Measurements from ENCODE around the gene CAPN5. TPM values are rescaled to one million over a fixed set of nuclear protein-coding genes. Genes with fewer than 3 reads are reported as not detected.

The CAPN5 gene
- total and polyA plus RNA-seq, 4 donors: 6.5 to 25.8 (median 18.2) TPM

DNA sequence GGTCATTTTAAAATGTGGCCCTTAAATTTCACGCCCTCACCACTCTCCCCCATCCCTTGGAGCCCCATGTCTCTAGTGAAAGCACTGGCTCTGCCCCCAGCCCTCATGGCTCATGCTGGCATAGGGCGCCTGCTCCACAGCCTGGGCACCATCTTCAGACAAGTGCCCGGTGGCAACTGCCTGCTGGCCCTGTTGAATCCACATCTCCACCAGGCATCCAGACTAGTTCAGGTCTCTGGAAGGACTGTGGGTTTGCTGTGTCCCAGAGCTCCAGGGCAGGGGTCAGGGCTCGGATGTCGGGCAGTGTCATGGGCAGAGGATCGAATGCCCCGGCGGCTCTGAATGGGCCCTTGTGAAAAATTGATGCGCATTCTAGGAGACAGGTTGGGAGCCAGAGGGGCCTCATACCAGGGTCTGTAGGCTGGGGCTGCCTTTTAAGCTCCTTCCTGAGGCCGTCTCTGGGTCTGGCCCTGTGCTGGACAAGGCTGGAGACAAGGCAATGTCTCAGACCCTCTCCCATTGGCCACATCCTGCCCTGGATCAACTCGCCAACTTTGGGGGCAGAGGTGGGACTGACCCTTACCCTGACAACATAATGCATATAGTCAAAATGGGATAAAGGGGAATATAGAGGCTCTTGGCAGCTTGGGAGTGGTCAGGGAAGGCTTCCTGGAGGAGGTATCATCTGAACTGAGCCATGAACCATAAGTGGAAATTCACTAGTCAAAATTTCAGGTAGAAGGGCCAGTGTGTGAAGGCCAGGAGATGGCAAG, 62.5 kb downstream of the CAPN5 start:
- Histone ChIP-seq H3K27me3 (ENCODE audit: control insufficient read depth in 4 of 4, insufficient read depth in 4 of 4, low read length in 3 of 4) (no peaks in the 10 kb centered on the region), H3K36me3 (ENCODE audit: control insufficient read depth in 4 of 4, insufficient read depth in 3 of 4, low read depth in 1 of 4, low read length in 3 of 4) (peaks cover 0 to 4% (median under 1%) of the 10 kb centered on the region in 4 donors), H3K9ac (ENCODE audit: low read depth in 1 of 2, low read length in 2 of 2) (no peak overlapping the region), H3K9me3 (ENCODE audit: control insufficient read depth in 4 of 4, low read length in 3 of 4) (no peaks in the 10 kb centered on the region), H3K4me3 (ENCODE audit: low read depth in 1 of 3, low read length in 3 of 3) (peak overlapping the region in 1 of 3 donors; percentile 43), H3K27ac (ENCODE audit: low read depth in 1 of 2, low read length in 2 of 2) (peak overlapping the region; percentile 8 to 68), H3K4me1 (ENCODE audit: control insufficient read depth in 4 of 4, insufficient read depth in 4 of 4, low read length in 3 of 4) (peaks cover 16 to 61% (median 54%) of the 10 kb centered on the region in 4 donors)
- TF ChIP-seq NR2F2 (IDR thresholded peaks at IDR 0.05): no peak
- TF ChIP-seq, protein P1, sequence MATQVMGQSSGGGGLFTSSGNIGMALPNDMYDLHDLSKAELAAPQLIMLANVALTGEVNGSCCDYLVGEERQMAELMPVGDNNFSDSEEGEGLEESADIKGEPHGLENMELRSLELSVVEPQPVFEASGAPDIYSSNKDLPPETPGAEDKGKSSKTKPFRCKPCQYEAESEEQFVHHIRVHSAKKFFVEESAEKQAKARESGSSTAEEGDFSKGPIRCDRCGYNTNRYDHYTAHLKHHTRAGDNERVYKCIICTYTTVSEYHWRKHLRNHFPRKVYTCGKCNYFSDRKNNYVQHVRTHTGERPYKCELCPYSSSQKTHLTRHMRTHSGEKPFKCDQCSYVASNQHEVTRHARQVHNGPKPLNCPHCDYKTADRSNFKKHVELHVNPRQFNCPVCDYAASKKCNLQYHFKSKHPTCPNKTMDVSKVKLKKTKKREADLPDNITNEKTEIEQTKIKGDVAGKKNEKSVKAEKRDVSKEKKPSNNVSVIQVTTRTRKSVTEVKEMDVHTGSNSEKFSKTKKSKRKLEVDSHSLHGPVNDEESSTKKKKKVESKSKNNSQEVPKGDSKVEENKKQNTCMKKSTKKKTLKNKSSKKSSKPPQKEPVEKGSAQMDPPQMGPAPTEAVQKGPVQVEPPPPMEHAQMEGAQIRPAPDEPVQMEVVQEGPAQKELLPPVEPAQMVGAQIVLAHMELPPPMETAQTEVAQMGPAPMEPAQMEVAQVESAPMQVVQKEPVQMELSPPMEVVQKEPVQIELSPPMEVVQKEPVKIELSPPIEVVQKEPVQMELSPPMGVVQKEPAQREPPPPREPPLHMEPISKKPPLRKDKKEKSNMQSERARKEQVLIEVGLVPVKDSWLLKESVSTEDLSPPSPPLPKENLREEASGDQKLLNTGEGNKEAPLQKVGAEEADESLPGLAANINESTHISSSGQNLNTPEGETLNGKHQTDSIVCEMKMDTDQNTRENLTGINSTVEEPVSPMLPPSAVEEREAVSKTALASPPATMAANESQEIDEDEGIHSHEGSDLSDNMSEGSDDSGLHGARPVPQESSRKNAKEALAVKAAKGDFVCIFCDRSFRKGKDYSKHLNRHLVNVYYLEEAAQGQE (IDR thresholded peaks at IDR 0.05): no peak
- no peak for TF ChIP-seq JUND (IDR thresholded peaks at IDR 0.05)
- TF ChIP-seq, protein P2, sequence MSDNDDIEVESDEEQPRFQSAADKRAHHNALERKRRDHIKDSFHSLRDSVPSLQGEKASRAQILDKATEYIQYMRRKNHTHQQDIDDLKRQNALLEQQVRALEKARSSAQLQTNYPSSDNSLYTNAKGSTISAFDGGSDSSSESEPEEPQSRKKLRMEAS (IDR thresholded peaks at IDR 0.05): no peak
- no peak for TF ChIP-seq YY1 (IDR thresholded peaks at IDR 0.05)
- TF ChIP-seq RAD21 (IDR thresholded peaks at IDR 0.05): no peak
- TF ChIP-seq, protein P3, sequence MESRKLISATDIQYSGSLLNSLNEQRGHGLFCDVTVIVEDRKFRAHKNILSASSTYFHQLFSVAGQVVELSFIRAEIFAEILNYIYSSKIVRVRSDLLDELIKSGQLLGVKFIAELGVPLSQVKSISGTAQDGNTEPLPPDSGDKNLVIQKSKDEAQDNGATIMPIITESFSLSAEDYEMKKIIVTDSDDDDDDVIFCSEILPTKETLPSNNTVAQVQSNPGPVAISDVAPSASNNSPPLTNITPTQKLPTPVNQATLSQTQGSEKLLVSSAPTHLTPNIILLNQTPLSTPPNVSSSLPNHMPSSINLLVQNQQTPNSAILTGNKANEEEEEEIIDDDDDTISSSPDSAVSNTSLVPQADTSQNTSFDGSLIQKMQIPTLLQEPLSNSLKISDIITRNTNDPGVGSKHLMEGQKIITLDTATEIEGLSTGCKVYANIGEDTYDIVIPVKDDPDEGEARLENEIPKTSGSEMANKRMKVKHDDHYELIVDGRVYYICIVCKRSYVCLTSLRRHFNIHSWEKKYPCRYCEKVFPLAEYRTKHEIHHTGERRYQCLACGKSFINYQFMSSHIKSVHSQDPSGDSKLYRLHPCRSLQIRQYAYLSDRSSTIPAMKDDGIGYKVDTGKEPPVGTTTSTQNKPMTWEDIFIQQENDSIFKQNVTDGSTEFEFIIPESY (IDR thresholded peaks at IDR 0.05): no peak
- no peak for TF ChIP-seq FOXA1 (IDR thresholded peaks at IDR 0.05)
- 58% methylated on average over 11 of the region's 11 CpGs for WGBS
- no peak for DNase-seq (ENCODE audit: low spot score)

DNA sequence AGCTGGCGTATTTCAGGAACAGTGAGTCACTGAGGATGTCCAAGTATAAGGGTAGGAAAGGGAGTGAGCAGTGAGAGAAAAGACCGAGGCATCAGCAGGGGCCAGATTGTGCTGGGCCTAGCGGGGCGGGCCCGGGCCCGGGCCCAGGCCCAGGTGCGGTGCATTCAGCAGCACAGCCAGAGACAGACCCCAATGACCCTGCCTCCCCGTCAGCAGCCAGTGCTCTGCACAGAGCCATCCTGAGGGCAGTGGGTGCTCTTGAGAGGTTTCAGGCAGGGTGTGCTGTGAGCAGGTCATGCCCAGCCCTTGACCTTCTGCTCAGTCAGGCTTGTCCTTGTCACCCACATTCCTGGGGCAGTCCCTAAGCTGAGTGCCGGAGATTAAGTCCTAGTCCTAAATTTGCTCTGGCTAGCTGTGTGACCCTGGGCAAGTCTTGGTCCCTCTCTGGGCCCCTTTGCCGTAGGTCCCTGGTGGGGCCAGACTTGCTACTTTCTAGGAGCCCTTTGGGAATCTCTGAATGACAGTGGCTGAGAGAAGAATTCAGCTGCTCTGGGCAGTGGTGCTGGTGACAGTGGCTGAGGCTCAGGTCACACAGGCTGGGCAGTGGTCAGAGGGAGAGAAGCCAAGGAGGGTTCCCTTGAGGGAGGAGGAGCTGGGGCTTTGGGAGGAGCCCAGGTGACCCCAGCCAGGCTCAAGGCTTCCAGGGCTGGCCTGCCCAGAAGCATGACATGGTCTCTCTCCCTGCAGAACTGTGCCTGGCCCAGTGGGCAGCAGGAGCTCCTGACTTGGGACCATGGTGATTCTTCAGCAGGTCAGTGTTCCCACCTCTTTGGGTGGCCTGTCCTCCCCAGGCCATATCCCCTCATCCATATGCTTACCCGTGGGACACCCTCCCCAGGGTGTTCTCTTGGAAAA, 63.3 kb downstream of the CAPN5 start:
- H3K36me3 ChIP-seq (ENCODE audit: control insufficient read depth in 4 of 4, insufficient read depth in 3 of 4, low read depth in 1 of 4, low read length in 3 of 4): no peaks in the 10 kb centered on the region
- peak overlapping the region; percentile 54 to 60 for H3K27ac ChIP-seq (ENCODE audit: low read depth in 1 of 2, low read length in 2 of 2)
- H3K27me3 ChIP-seq (ENCODE audit: control insufficient read depth in 4 of 4, insufficient read depth in 4 of 4, low read length in 3 of 4): no peaks in the 10 kb centered on the region
- TF ChIP-seq YY1 (IDR thresholded peaks at IDR 0.05) (no peak), GABPA (IDR thresholded peaks at IDR 0.05 in 1 of 2, conservative IDR thresholded peaks at IDR 0.05 in 1 of 2) (no peak)
- TF ChIP-seq, protein P3 (IDR thresholded peaks at IDR 0.05): no peak
- whole genome bisulfite sequencing: 88% methylated on average over 11 of the region's 11 CpGs
- H3K4me3 ChIP-seq (ENCODE audit: low read depth in 1 of 3, low read length in 3 of 3): no peak overlapping the region
- no peak overlapping the region for H3K9ac ChIP-seq (ENCODE audit: low read depth in 1 of 2, low read length in 2 of 2)
- no peaks in the 10 kb centered on the region for H3K9me3 ChIP-seq (ENCODE audit: control insufficient read depth in 4 of 4, low read length in 3 of 4)
- H3K4me1 ChIP-seq (ENCODE audit: control insufficient read depth in 4 of 4, insufficient read depth in 4 of 4, low read length in 3 of 4): peaks cover 16 to 61% (median 54%) of the 10 kb centered on the region in 4 donors
- no peak for DNase-seq (ENCODE audit: low spot score)

All from liver (tissue), 9 donors.